ENCODE measurements around the gene TMEM201. TPM values are rescaled to one million over a fixed set of nuclear protein-coding genes. Genes with fewer than 3 reads are reported as not detected.

Gene TMEM201
- total and polyA plus RNA-seq, 4 donors: 4.5 to 10.8 (median 5.8) TPM

- no peaks in the 10 kb centered on the region for H3K4me1 ChIP-seq (ENCODE audit: control insufficient read depth in 5 of 5, insufficient read depth in 5 of 5, low read length in 5 of 5)
- no peak for TF ChIP-seq CTCF (IDR thresholded peaks at IDR 0.05; ENCODE audit: control extremely low read depth, extremely low read depth)
- H3K9ac ChIP-seq (ENCODE audit: insufficient read depth in 1 of 2, low read length in 2 of 2): no peak overlapping the region
- 87 to 92% methylated on average over 13 of the region's 13 CpGs for WGBS, 2 donors
- DNase-seq (no peak), ATAC-seq (ENCODE audit: insufficient read depth, low FRiP score) (no peak)
- H3K36me3 ChIP-seq (ENCODE audit: control insufficient read depth in 4 of 4, insufficient read depth in 4 of 4, low read length in 4 of 4): peaks cover 9 to 46% (median 11%) of the 10 kb centered on the region in 4 donors
- H3K27ac ChIP-seq (ENCODE audit: low read depth in 1 of 2, low read length in 1 of 2): no peak overlapping the region
- H3K9me3 ChIP-seq (ENCODE audit: control insufficient read depth in 4 of 4, insufficient read depth in 3 of 4, low read length in 3 of 4): no peaks in the 10 kb centered on the region
- no peak overlapping the region for H3K4me3 ChIP-seq
- no peaks in the 10 kb centered on the region for H3K27me3 ChIP-seq (ENCODE audit: control insufficient read depth in 3 of 3, insufficient read depth in 3 of 3, low read length in 2 of 3)
Observed at GRCh38 chr1:9611716-9612115, 23.0 kb downstream of the TMEM201 start.

GRCh38 chr1:9612162-9612845, 23.6 kb downstream of the TMEM201 start:
- Histone ChIP-seq H3K9me3 (ENCODE audit: control insufficient read depth in 4 of 4, insufficient read depth in 3 of 4, low read length in 3 of 4) (no peaks in the 10 kb centered on the region), H3K36me3 (ENCODE audit: control insufficient read depth in 4 of 4, insufficient read depth in 4 of 4, low read length in 4 of 4) (peaks cover 9 to 46% (median 11%) of the 10 kb centered on the region in 4 donors), H3K27me3 (ENCODE audit: control insufficient read depth in 3 of 3, insufficient read depth in 3 of 3, low read length in 2 of 3) (no peaks in the 10 kb centered on the region), H3K27ac (ENCODE audit: low read depth in 1 of 2, low read length in 1 of 2) (no peak overlapping the region), H3K4me1 (ENCODE audit: control insufficient read depth in 5 of 5, insufficient read depth in 5 of 5, low read length in 5 of 5) (no peaks in the 10 kb centered on the region), H3K4me3 (no peak overlapping the region), H3K9ac (ENCODE audit: insufficient read depth in 1 of 2, low read length in 2 of 2) (no peak overlapping the region)
- no peak for TF ChIP-seq CTCF (IDR thresholded peaks at IDR 0.05; ENCODE audit: control extremely low read depth, extremely low read depth)
- ATAC-seq (ENCODE audit: insufficient read depth, low FRiP score) (no peak), DNase-seq (no peak)
- WGBS, 2 donors: 91 to 92% methylated on average over 11 of the region's 11 CpGs

- no peak for TF ChIP-seq CTCF (IDR thresholded peaks at IDR 0.05; ENCODE audit: control extremely low read depth, extremely low read depth)
- no peaks in the 10 kb centered on the region for H3K9me3 ChIP-seq (ENCODE audit: control insufficient read depth in 4 of 4, insufficient read depth in 3 of 4, low read length in 3 of 4)
- H3K9ac ChIP-seq (ENCODE audit: insufficient read depth in 1 of 2, low read length in 2 of 2): no peak overlapping the region
- H3K36me3 ChIP-seq (ENCODE audit: control insufficient read depth in 4 of 4, insufficient read depth in 4 of 4, low read length in 4 of 4): peaks cover 7 to 44% (median 10%) of the 10 kb centered on the region in 4 donors
- no peak overlapping the region for H3K27ac ChIP-seq (ENCODE audit: low read depth in 1 of 2, low read length in 1 of 2)
- DNase-seq: no peak
- WGBS, 2 donors: 94 to 96% methylated on average over 19 to 20 of the region's 20 CpGs
- H3K4me1 ChIP-seq (ENCODE audit: control insufficient read depth in 5 of 5, insufficient read depth in 5 of 5, low read length in 5 of 5): no peaks in the 10 kb centered on the region
- no peak for ATAC-seq (ENCODE audit: insufficient read depth, low FRiP score)
- H3K4me3 ChIP-seq: no peak overlapping the region
- no peaks in the 10 kb centered on the region for H3K27me3 ChIP-seq (ENCODE audit: control insufficient read depth in 3 of 3, insufficient read depth in 3 of 3, low read length in 2 of 3)
Observed at GRCh38 chr1:9612871-9613624, 24.3 kb downstream of the TMEM201 start.
